ENCODE results near the gene DDRGK1. TPM values are rescaled to one million over a fixed set of nuclear protein-coding genes. Genes with fewer than 3 reads are reported as not detected.

DDRGK1 gene
- total and polyA plus RNA-seq, 2 of the 8 experiments (the other 6 are each of a cell fraction or from before 2014, with no cell fraction given) = 29.4 to 42.0 TPM

- TF ChIP-seq CBX5 (IDR thresholded peaks at IDR 0.05; ENCODE audit: low read depth, low read length) = no peak
- TF ChIP-seq RNF2 (IDR thresholded peaks at IDR 0.05; ENCODE audit: borderline replicate concordance, low read depth, low read length, missing control alignments, poor library complexity, severe bottlenecking) = no peak
- no peak for TF ChIP-seq BRCA1 (IDR thresholded peaks at IDR 0.05; ENCODE audit: low read depth, low read length)
- TF ChIP-seq ASH2L (IDR thresholded peaks at IDR 0.05; ENCODE audit: low read length) = no peak
- TF ChIP-seq SUZ12 (IDR thresholded peaks at IDR 0.05; ENCODE audit: low read length) = no peak
- TF ChIP-seq POU5F1 (IDR thresholded peaks at IDR 0.05; ENCODE audit: low read depth, low read length) = no peak
- TF ChIP-seq TEAD4 (IDR thresholded peaks at IDR 0.05; ENCODE audit: low read depth, low read length) = no peak
- TF ChIP-seq POLR2A (IDR thresholded peaks at IDR 0.05; ENCODE audit: control extremely low read depth in 1 of 2, low read depth in 2 of 2, low read length in 2 of 2) = no peak
- no peak for TF ChIP-seq SIRT6 (IDR thresholded peaks at IDR 0.05; ENCODE audit: low read length)
- no peak for TF ChIP-seq SP2 (IDR thresholded peaks at IDR 0.05; ENCODE audit: low read length)
Measured at GRCh38 chr20:3229158-3229557, 24.7 kb upstream of the DDRGK1 start (continued).
